Epithelial cell of proximal tubule (primary cell): ENCODE data around the gene SLC25A33. TPM values are rescaled to one million over a fixed set of nuclear protein-coding genes. Genes with fewer than 3 reads are reported as not detected.

Experiments
- DNase-seq: peaks from one replicate; pipeline ENCODE4 v3.0.0-alpha.2; 2011; ENCODE audit warnings: low read depth
- H3K4me3 ChIP-seq: 2 replicates; pipeline ENCODE4 v1.5.1; 2011; ENCODE audit warnings: low read depth, mild to moderate bottlenecking, low read length
- total RNA-seq: library from RNA; depleted of rRNA; stranded (reverse); fragments of >200 nt; gene quantifications from 2 replicates; pipeline ENCODE4 v1.2.3, GENCODE V29; 2015
- TF ChIP-seq, protein P1 (sequence below): conservative IDR thresholded peaks from 2 replicates; pipeline ENCODE4 v1.5.1; 2012; ENCODE audit warnings: low read depth, mild to moderate bottlenecking, low read length

SLC25A33 gene
- total RNA-seq, 1 donor from 2014 or later = 6.2 TPM

DNA sequence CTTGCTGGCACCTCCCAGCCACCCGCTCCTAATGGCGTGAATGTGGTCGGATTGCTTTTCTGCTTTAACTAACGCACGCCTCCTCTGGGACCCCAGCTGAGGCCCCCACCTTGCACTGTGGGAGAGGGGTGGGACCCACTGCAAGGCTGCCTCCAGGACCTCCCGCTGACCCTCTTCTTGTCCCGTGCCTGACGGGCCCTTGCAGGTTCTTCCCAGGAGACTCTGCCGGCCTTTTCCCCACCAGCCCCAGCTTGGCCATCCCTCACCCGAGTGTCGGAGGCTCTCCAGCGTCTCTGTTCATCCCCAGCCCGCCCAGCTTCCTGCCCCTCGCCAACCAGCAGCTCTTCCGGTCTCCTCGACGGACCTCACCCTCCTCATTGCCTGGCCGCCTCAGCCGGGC lies 68.1 kb downstream of the SLC25A33 start:
- TF ChIP-seq, protein P1, sequence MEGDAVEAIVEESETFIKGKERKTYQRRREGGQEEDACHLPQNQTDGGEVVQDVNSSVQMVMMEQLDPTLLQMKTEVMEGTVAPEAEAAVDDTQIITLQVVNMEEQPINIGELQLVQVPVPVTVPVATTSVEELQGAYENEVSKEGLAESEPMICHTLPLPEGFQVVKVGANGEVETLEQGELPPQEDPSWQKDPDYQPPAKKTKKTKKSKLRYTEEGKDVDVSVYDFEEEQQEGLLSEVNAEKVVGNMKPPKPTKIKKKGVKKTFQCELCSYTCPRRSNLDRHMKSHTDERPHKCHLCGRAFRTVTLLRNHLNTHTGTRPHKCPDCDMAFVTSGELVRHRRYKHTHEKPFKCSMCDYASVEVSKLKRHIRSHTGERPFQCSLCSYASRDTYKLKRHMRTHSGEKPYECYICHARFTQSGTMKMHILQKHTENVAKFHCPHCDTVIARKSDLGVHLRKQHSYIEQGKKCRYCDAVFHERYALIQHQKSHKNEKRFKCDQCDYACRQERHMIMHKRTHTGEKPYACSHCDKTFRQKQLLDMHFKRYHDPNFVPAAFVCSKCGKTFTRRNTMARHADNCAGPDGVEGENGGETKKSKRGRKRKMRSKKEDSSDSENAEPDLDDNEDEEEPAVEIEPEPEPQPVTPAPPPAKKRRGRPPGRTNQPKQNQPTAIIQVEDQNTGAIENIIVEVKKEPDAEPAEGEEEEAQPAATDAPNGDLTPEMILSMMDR = no peak
- no peak overlapping the region for H3K4me3 ChIP-seq
- no peak for DNase-seq

DNA sequence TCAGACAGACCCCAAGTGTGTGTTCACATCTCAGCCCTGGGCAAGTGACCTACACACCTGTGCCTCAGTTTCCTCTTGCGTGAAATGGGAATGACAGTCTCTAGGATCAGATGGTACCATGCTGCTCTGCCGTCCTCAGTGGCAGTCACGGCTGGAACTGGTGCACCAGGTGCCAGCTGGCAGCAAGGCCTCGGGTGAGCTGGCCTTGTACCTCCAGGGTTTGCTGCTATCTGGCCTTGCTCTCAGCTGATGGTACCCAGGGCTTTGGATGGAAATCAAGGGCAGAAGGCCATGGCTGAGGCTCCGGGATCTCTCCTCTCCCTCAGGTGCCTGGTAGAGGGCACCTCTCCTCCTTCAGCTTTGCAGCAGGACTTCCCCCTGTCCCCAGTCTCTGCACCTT lies 70.7 kb downstream of the SLC25A33 start:
- TF ChIP-seq, protein P1 = no peak
- DNase-seq = no peak
- H3K4me3 ChIP-seq = no peak overlapping the region

DNA sequence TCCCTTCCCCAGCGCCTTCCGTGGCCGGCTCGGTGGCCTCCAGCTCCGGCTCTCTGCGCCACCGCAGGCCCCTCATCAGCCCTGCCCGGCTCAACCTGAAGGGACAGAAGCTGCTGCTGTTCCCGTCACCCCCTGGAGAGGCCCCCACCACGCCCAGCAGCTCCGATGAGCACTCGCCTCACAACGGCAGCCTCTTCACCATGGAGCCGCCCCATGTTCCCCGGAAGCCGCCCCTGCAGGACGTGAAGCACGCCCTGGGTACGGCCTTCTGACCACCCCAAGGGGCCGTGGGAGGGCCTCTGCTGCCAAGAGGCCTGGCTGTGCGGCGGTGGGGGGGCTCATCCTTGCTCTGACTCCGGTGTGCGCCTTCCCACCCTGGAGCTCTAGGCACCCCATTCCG lies 71.3 kb downstream of the SLC25A33 start:
- H3K4me3 ChIP-seq = no peak overlapping the region
- TF ChIP-seq, protein P1 = no peak
- DNase-seq = no peak

DNA sequence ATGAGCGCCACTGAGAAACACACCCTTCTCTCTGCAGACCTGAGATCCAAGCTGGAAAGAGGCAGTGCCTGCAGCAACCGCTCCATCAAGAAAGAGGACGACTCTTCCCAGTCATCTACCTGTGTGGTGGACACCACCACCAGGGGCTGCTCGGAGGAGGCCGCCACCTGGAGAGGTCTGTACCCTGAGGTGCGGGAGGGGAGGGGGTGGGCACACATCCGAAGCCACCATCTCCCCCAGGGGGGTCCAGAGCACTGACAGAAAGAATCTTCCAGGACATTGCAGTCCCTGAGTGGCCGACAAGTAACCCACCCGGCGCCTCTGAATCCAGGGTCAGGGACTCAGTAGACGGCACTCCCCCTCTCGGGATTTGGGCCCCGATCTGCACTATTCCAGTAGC lies 72.5 kb downstream of the SLC25A33 start:
- no peak for DNase-seq
- TF ChIP-seq, protein P1 = no peak
- no peak overlapping the region for H3K4me3 ChIP-seq

DNA sequence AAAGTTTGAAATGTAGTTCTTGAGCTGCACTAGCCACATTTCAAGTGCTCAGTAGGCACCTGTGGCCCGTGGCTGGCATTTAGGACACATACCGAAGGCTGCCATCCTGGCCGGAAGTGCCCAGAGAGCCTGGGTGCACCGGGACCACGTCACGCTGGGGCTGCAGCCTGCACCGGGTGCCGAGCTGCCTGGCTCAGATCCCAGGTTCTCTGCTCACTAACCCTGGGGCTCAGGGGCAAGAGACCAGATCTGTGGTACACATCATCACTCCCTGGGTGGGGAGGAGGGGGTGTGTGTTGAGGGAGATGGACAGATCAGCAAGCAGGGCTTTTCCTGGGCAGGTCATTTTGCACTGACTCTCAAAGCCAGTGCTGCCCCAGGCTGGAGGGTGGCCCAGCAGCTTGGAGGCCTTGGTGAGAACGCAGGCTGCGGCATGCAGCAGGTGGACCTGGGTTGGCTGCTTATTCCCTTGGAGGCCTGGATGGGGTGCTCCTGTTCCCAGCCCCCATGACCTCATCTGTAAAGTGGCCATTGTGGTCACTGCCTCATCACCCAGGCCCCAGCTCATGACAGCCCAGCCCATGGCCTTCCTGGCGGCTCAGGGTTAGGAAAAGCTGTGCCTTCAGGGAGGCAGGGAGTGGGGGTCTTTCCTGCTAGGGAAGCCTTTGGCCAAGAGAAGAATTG lies 73.0 kb downstream of the SLC25A33 start:
- no peak for DNase-seq
- TF ChIP-seq, protein P1 = no peak
- H3K4me3 ChIP-seq = no peak overlapping the region

DNA sequence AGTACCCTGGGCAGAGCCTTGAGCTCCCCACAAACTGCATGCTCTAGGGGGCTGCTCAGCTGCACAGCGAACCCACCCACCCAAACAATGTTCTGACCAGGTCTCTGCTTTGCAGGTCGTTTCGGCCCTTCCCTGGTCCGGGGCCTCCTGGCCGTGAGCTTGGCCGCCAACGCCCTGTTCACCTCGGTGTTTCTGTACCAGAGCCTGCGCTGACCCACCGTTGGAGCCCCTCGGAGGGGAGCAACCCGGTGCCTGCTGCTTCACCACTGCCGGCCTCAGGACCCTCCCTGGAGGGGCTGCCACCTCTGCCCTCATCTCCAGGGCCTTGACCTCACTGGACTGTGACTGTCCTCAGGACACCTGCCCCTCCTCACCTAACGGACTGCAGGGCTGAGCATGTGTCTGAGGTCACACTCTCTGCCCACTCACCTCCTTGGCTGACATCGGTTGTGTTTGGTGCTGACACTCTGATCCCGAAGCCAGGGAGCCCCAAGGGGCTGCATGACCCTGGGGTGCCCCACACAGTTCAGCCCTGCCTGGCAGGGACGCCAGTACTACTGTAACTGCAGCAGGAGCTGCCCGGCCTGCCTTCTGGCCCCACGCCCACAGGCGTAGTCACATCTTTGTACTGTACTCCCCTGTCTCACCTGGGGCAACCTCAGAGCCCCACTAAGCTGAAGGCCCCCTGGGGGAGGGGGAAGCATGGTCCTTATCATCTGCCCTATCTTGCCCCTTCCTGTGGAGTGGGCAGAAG lies 73.8 kb downstream of the SLC25A33 start:
- no peak overlapping the region for H3K4me3 ChIP-seq
- DNase-seq = no peak
- TF ChIP-seq, protein P1 = no peak
